ENCODE results near the gene NDRG4. TPM values are rescaled to one million over a fixed set of nuclear protein-coding genes. Genes with fewer than 3 reads are reported as not detected.
A peak's percentile ranks its signal among the peaks of the same experiment; 100 is the strongest.

The NDRG4 gene
- total and polyA plus RNA-seq, 2 donors (not counting 1 experiment from before 2014, with no cell fraction given): 0.96 to 1.1 TPM

DNA sequence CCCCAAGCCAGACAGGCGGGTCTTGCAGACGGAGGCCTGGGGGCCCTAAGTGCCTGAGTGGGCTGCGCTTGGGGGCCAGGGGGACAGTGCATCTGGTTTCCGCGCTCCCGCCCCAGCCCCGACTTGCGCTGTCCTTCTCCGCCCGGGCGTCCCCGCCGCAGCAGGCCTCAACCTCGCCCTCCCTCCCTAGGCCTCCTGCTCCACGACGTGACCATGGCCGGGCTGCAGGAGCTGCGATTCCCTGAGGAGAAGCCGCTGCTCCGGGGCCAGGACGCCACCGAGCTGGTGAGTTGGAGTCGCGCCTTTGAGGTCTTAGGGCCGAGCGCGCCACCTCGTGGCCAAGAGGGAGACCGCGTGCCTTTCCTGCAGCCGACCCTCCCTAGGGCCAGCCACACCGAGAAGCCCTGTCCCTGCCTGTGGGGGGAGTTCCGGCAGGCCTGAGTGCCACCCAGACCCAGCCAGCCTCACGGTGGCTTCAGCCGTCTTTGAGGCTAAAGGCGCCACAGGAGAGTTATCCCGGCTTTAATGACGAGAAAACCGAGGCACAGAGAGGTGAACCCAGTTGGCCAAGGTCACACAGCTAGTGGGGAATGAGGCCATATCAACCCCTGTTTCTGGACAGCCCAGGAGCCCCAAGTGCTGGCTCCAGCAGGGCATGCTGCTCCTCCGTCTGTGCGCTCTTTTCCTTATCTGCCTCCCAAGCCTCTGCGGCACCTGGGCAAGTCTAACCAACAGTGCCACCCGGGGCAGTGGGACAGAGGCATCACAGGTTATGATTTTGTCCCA lies 12.2 kb upstream of the NDRG4 start:
- Mint-ChIP-seq H3K4me3 (no peak overlapping the region), H3K9me3 (ENCODE audit: insufficient read depth) (no peaks in the 10 kb centered on the region), H3K27me3 (peaks cover 11% of the 10 kb centered on the region), H3K4me1 (peaks cover 3% of the 10 kb centered on the region), H3K27ac (no peak overlapping the region)
- peak; percentile 95 for ATAC-seq (ENCODE audit: low read depth)
- Histone ChIP-seq H3K9ac (ENCODE audit: low read length) (no peak overlapping the region), H3K4me2 (replicated peaks; ENCODE audit: low read depth, low read length, poor library complexity, severe bottlenecking) (peak overlapping the region; percentile 71), H3K9me3 (ENCODE audit: control extremely low read depth in 1 of 3, control insufficient read depth in 2 of 3, insufficient read depth in 1 of 3, low read length in 2 of 3) (no peaks in the 10 kb centered on the region), H3K4me3 (ENCODE audit: control extremely low read depth in 1 of 5, extremely low read depth in 1 of 5, insufficient read depth in 1 of 5, low read depth in 2 of 5, low read length in 4 of 5) (no peak overlapping the region), H3K79me2 (ENCODE audit: control insufficient read depth, insufficient read depth, low read length) (no peaks in the 10 kb centered on the region), H3K27me3 (replicated peaks in 1 of 4; ENCODE audit: control extremely low read depth in 1 of 4, control insufficient read depth in 3 of 4, insufficient read depth in 4 of 4, low read length in 3 of 4) (peaks cover 0 to 5% (median 0%) of the 10 kb centered on the region in 4 experiments), H3K27ac (ENCODE audit: low read length in 2 of 2) (no peak overlapping the region), H3K4me1 (ENCODE audit: control insufficient read depth in 2 of 2, insufficient read depth in 2 of 2, low read length in 2 of 2) (peaks cover 3 to 7% of the 10 kb centered on the region in 2 donors), H4K20me1 (ENCODE audit: control insufficient read depth, insufficient read depth, low read length, poor library complexity, severe bottlenecking) (no peaks in the 10 kb centered on the region), H2AFZ (ENCODE audit: insufficient read depth, low read depth, low read length, poor library complexity, severe bottlenecking) (peak overlapping the region; percentile 78), H3K36me3 (replicated peaks in 1 of 2; ENCODE audit: control extremely low read depth in 1 of 2, control insufficient read depth in 1 of 2, extremely low read depth in 1 of 2, insufficient read depth in 2 of 2, low read length in 1 of 2) (no peaks in the 10 kb centered on the region)
- peak; percentile 79 for DNase-seq
- WGBS (ENCODE audit: insufficient coverage): 14% methylated on average over 39 of the region's 43 CpGs
- intact Hi-C loops (cut with micrococcal nuclease): loop anchor here (1.0 to 10.0 kb wide), 4 partner anchors 143 to 463 kb away; partner anchors contain the start of gene MMP15
- TF ChIP-seq, protein P1, sequence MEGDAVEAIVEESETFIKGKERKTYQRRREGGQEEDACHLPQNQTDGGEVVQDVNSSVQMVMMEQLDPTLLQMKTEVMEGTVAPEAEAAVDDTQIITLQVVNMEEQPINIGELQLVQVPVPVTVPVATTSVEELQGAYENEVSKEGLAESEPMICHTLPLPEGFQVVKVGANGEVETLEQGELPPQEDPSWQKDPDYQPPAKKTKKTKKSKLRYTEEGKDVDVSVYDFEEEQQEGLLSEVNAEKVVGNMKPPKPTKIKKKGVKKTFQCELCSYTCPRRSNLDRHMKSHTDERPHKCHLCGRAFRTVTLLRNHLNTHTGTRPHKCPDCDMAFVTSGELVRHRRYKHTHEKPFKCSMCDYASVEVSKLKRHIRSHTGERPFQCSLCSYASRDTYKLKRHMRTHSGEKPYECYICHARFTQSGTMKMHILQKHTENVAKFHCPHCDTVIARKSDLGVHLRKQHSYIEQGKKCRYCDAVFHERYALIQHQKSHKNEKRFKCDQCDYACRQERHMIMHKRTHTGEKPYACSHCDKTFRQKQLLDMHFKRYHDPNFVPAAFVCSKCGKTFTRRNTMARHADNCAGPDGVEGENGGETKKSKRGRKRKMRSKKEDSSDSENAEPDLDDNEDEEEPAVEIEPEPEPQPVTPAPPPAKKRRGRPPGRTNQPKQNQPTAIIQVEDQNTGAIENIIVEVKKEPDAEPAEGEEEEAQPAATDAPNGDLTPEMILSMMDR (IDR thresholded peaks at IDR 0.05): peak; percentile 92
- TF ChIP-seq EZH2 (IDR thresholded peaks at IDR 0.05; ENCODE audit: borderline replicate concordance, insufficient read depth, low read depth, low read length, poor library complexity, severe bottlenecking): no peak
- POLR2A ChIA-PET: no interaction called here
- CTCF ChIA-PET: interaction anchor here (0.6 to 7.9 kb wide), 23 partner anchors 8 to 468 kb away, joined by 3 to 199 read pairs (median 4); partner anchors contain the start of gene GINS3

DNA sequence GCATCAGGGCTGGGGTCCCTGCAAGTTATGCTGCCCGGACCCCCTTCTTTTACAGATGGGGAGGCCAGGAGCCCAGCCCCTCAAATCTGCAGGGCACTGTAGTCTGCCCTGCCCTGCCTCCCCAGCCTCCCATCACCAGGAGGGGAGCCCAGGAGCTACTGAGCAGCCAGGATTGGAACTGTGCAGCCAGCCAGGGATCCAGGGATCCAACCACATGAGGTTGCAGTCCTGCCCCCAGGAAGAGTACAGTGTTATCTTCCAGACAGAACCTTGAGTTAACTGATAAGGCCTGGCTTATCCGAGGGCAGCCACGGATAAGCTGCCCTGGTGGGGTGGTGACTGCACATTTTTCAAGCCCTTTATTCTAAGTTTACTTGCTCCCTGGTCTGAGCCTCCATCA lies 11.4 kb upstream of the NDRG4 start:
- Mint-ChIP-seq H3K4me1 (peaks cover 3% of the 10 kb centered on the region), H3K27me3 (peaks cover 8% of the 10 kb centered on the region), H3K9me3 (ENCODE audit: insufficient read depth) (no peaks in the 10 kb centered on the region), H3K27ac (no peak overlapping the region), H3K4me3 (no peak overlapping the region)
- Histone ChIP-seq H3K27me3 (replicated peaks in 1 of 4; ENCODE audit: control extremely low read depth in 1 of 4, control insufficient read depth in 3 of 4, insufficient read depth in 4 of 4, low read length in 3 of 4) (peaks cover 0 to 5% (median 0%) of the 10 kb centered on the region in 4 experiments), H3K36me3 (replicated peaks in 1 of 2; ENCODE audit: control extremely low read depth in 1 of 2, control insufficient read depth in 1 of 2, extremely low read depth in 1 of 2, insufficient read depth in 2 of 2, low read length in 1 of 2) (no peaks in the 10 kb centered on the region), H3K9ac (ENCODE audit: low read length) (no peak overlapping the region), H4K20me1 (ENCODE audit: control insufficient read depth, insufficient read depth, low read length, poor library complexity, severe bottlenecking) (no peaks in the 10 kb centered on the region), H3K4me3 (ENCODE audit: control extremely low read depth in 1 of 5, extremely low read depth in 1 of 5, insufficient read depth in 1 of 5, low read depth in 2 of 5, low read length in 4 of 5) (no peak overlapping the region), H3K79me2 (ENCODE audit: control insufficient read depth, insufficient read depth, low read length) (no peaks in the 10 kb centered on the region), H2AFZ (ENCODE audit: insufficient read depth, low read depth, low read length, poor library complexity, severe bottlenecking) (no peak overlapping the region), H3K4me2 (replicated peaks; ENCODE audit: low read depth, low read length, poor library complexity, severe bottlenecking) (no peak overlapping the region), H3K27ac (ENCODE audit: low read length in 2 of 2) (no peak overlapping the region), H3K9me3 (ENCODE audit: control extremely low read depth in 1 of 3, control insufficient read depth in 2 of 3, insufficient read depth in 1 of 3, low read length in 2 of 3) (no peaks in the 10 kb centered on the region), H3K4me1 (ENCODE audit: control insufficient read depth in 2 of 2, insufficient read depth in 2 of 2, low read length in 2 of 2) (peaks cover 3 to 7% of the 10 kb centered on the region in 2 donors)
- intact Hi-C loops (cut with micrococcal nuclease): loop anchor here (10.0 kb wide), 2 partner anchors 266 to 464 kb away; partner anchors contain the start of gene MMP15
- DNase-seq (no peak), ATAC-seq (ENCODE audit: low read depth) (no peak)
- TF ChIP-seq, protein P1 (IDR thresholded peaks at IDR 0.05): no peak
- no peak for TF ChIP-seq EZH2 (IDR thresholded peaks at IDR 0.05; ENCODE audit: borderline replicate concordance, insufficient read depth, low read depth, low read length, poor library complexity, severe bottlenecking)
- WGBS (ENCODE audit: insufficient coverage): 94% methylated on average over 2 of the region's 3 CpGs
- ChIA-PET POLR2A (no interaction called here), CTCF (interaction anchor here (0.7 to 7.9 kb wide), 11 partner anchors 11 to 455 kb away, joined by 3 to 199 read pairs (median 7); partner anchors contain the start of genes GINS3 and NDRG4)
